ENCODE data around the gene PRMT2.
A peak's percentile ranks its signal among the peaks of the same experiment; 100 is the strongest.
"Not testable (repeated sequence)": the region's sequence is repeated elsewhere in the genome, so short reads cannot be mapped to it uniquely, and the experiment has no call there.

Gene PRMT2

GRCh38 chr21:46646541-46647154 is 11.2 kb downstream of the PRMT2 start:
- DNase-seq = no peak

DNA sequence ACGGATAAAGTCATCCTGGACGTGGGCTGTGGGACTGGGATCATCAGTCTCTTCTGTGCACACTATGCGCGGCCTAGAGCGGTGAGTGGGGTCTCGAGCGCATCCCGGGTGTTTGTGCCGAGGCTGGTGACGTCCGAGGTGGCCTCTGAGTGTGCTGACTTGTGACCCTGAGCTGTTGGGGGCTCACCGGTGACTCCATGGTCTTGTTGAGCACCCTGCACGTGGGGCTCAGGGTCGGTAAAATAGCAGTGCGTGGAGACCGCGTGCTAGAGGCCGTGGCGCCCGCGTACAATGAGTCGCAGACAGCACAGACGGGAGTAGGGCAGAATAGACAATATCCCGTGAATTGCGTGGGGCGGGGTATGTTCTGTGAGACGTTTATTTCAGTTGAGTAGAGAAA is 13.1 kb downstream of the PRMT2 start:
- DNase-seq = no peak

DNA sequence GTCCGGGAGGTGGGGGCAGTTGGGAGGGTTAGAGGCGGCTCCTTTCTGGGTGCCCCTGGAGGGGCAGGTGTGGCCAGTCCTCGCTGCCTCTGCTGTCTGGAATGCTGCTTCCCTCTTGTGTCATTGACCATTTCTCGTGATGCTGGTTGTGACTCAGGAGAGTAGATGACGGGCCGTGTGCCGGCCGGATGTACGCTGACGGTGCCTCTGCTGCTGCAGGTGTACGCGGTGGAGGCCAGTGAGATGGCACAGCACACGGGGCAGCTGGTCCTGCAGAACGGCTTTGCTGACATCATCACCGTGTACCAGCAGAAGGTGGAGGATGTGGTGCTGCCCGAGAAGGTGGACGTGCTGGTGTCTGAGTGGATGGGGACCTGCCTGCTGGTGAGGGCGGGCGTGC is 13.9 kb downstream of the PRMT2 start:
- DNase-seq = no peak

- no peak for DNase-seq
Measured at GRCh38 chr21:46650476-46651098, 15.1 kb downstream of the PRMT2 start.

DNA sequence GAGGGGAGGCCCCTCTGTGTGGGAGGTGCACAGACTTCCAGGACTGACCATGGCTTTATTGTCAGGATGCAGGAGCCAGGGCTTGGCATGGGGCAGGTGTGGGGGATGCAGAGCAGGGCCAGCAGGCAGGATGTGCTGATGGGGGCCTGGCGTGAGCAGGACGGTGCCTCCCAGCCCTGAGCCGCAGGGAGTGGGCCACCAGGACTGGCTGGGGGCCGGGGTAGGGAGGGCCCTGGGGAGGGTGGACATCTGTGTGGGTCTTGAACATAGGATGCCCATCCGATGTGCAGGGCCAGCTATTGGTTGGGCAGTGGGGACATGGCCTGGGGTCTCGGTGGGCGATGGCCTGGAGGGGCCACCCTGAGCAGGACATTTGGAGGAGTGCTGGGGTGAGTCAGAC is 15.6 kb downstream of the PRMT2 start:
- no peak for DNase-seq

GRCh38 chr21:46655230-46655629 is 19.8 kb downstream of the PRMT2 start:
- no peak for DNase-seq

- no peak for DNase-seq
Measured at GRCh38 chr21:46656820-46657219, 21.3 kb downstream of the PRMT2 start.

GRCh38 chr21:46660505-46660904 is 25.0 kb downstream of the PRMT2 start:
- no peak for DNase-seq

GRCh38 chr21:46661211-46661625 is 25.7 kb downstream of the PRMT2 start:
- no peak for DNase-seq

DNA sequence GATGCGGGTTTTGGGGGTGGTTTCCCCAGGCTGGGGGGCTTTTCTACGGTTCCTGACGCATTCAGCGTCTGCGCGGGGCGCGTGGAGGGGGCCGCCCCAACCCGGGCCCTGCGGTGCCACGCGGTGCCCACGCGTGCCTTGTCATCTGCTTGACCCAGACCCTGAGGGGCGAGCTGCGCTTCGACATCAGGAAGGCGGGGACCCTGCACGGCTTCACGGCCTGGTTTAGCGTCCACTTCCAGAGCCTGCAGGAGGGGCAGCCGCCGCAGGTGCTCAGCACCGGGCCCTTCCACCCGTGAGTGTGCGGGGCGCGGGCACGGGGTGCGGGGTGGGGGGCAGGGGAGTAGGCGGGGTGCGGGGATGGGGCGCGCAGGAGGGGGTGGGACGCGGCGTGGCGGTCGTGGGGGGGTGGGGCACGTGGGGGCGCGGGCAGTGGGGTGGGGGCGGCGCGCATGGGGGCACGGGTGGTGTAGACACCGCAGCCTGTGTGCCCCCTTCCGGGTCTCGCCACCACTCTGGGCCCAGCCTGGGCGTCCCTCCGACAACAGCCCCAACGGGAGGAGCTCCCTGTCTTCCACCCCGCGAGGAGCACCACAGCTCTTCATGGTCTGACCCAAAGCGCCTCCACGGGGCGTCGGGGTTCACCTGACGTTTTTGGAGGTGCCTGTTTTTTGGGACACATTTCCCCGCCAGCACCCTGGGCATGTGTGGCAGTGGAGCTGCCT is 26.3 kb downstream of the PRMT2 start:
- no peak for DNase-seq

GRCh38 chr21:46662367-46662654 is 26.8 kb downstream of the PRMT2 start:
- DNase-seq = no peak

- DNase-seq = no peak
Measured at GRCh38 chr21:46662765-46663500, 27.5 kb downstream of the PRMT2 start.

- DNase-seq = no peak
Measured at GRCh38 chr21:46663754-46664153, 28.3 kb downstream of the PRMT2 start.

- DNase-seq = no peak
Measured at GRCh38 chr21:46664316-46664995, 29.0 kb downstream of the PRMT2 start.

DNA sequence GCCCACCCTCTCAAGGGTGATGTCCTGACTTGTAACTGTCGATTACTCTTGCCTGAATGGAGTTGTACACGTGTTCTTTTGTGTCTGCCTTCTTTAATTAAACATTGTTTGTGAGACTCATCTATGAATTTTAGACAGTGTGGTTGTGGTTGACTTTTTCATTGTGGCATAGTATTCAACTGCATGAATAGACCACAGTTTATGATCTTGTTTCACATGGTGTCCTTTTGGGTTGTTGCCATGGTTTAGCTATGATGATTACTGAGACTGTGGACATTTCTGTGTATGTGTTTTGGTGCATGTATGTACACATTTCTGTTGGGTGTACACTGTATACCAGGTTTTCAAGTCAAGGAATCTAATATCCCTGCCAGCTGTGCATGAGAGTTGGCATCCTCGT is 30.1 kb downstream of the PRMT2 start:
- no peak for DNase-seq

DNA sequence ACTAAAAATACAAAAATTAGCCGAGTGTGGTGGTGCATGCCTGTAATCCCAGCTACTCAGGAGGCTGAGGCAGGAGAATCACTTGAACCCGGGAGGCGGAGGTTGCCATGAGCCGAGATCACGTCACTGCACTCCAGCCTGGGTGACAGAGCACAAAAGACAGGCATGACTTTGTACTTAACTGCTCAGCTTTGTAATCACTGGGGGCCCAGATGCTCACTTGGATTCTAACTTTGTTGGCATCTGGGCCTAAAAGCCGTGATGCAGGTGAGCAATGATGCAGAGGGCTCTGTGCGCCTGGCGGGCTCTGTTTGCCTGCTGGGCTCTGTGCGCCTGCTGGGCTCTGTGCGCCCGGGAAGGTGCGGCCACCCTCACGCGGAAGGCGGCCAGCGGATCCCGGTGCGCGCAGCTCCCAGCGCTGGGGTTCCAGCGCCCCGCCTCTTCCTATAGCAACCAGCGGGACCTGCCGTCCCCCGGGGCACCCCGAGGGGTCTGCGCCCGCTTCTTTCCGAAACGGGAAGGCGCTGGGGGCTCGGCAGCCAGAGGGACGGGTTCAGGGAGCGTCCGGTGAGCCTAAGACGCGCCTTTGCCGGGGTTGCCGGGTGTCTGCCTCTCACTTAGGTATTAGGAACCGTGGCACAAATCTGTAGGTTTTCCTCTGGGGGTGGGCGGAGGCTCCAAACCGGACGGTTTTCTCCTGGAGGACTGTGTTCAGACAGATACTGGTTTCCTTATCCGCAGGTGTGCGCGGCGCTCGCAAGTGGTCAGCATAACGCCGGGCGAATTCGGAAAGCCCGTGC is 31.7 kb downstream of the PRMT2 start:
- peak; percentile 32 for DNase-seq

- DNase-seq = peak; percentile 37
Measured at GRCh38 chr21:46667741-46668380, 32.4 kb downstream of the PRMT2 start.

DNA sequence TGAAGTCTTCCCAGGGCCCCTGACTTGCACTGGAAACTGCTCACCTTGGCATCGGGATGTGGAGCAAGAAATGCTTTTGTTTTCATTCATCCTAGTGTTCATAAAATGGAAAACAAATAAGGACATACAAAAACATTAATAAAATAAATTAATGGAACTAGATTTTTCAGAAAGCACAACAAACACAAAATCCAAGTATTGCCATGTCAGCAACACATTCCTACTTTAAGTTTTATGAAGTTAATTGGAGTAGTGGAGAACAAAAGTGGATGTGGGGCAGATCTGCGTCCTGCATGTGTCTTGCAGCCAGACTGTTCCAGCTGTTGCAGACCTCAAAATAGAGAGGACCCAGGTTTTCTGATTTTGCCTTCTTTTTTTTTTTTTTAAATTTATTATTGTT is 32.9 kb downstream of the PRMT2 start:
- no peak for DNase-seq

GRCh38 chr21:46668904-46669303 is 33.4 kb downstream of the PRMT2 start:
- not testable (repeated sequence) for DNase-seq

- DNase-seq = no peak
Measured at GRCh38 chr21:46674430-46675007, 39.0 kb downstream of the PRMT2 start.

DNA sequence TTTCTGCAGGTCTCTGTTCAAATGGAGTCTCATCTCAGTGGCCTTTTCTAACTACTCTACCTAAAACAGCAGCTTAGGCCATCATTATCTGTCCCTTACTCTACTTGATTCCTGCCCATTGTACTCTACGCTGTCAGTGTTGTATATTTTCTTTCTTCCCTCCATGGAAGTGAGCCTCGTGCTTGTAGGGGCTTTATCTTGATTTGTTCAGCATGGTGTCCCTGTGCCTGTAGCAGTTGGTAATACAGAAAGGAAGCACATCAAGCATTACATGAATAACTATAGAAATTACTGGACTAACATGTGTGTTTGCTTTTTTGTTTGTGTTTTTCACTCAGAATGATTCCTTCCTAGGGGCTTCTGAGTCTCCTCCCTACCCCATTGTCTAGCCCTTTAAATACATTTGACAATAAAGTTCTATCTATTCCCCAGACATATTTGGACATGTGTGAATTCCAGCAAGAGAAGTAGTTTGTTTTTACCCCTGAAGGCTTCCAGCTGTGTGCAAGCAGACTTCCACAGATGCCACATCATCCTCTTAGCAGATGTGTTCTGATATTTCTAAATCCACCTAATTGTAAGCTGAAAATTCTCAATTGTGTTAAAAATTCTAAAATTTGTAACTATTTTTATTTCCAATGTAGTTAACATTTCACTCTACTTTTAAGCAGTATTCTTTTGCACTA is 40.3 kb downstream of the PRMT2 start:
- DNase-seq = no peak
